ENCODE data around the gene TNPO2.

Gene TNPO2

DNA sequence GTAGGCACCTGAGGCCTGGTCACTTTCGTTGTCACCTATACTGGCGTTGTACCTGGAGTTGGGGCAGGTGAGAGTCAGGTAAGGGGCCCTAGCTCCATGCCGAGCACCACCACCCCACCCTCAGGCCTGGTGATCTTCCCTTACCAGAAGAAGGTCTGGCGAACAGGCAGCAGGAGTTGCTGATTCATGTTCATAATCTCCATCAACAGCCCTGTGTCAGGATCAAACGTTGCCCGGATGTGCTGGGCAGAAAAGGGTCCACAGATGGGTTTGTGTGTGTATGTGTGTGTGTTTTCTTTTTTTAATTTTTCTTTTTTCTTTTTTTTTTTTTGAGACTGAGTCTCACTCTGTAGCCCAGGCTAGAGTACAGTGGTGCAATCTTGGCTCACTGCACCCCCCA lies 71.5 kb downstream of the TNPO2 start:
- H3K4me3 ChIP-seq (replicated peaks; ENCODE audit: low read depth, low read length): no peak overlapping the region
- no peak for DNase-seq (ENCODE audit: extremely low read depth, low read depth)
- TF ChIP-seq, protein P1, sequence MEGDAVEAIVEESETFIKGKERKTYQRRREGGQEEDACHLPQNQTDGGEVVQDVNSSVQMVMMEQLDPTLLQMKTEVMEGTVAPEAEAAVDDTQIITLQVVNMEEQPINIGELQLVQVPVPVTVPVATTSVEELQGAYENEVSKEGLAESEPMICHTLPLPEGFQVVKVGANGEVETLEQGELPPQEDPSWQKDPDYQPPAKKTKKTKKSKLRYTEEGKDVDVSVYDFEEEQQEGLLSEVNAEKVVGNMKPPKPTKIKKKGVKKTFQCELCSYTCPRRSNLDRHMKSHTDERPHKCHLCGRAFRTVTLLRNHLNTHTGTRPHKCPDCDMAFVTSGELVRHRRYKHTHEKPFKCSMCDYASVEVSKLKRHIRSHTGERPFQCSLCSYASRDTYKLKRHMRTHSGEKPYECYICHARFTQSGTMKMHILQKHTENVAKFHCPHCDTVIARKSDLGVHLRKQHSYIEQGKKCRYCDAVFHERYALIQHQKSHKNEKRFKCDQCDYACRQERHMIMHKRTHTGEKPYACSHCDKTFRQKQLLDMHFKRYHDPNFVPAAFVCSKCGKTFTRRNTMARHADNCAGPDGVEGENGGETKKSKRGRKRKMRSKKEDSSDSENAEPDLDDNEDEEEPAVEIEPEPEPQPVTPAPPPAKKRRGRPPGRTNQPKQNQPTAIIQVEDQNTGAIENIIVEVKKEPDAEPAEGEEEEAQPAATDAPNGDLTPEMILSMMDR (IDR thresholded peaks at IDR 0.05; ENCODE audit: low read depth, low read length, missing control alignments): no peak

DNA sequence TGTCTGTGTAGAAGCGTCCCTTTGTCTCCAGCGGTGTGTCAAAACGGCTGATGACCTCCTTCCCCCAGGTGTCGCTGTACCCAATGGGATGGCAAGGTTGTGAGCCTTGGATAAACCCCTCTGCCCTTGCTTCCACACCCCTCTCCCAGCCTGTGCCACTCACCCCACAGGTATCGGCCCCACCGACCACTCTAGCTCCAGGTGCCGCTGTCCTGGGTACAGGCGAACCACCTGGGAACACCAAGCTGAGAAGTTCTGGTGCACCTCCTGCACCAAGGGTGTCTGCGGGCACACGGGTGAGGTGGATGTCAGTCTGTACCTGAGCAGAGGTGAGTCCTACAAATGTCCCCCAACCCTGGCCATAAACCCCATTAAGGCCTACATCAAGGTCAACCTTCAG lies 73.8 kb downstream of the TNPO2 start:
- H3K4me3 ChIP-seq (replicated peaks; ENCODE audit: low read depth, low read length): no peak overlapping the region
- no peak for DNase-seq (ENCODE audit: extremely low read depth, low read depth)
- TF ChIP-seq, protein P1 (IDR thresholded peaks at IDR 0.05; ENCODE audit: low read depth, low read length, missing control alignments): no peak
